GM21529 (cell line): Measurements from ENCODE around the gene ERAS.
"Not testable (repeated sequence)": the region's sequence is repeated elsewhere in the genome, so short reads cannot be mapped to it uniquely, and the experiment has no call there.

Source experiments
- ATAC-seq: cut with Tn5 transposase; IDR thresholded peaks from one replicate; pipeline ENCODE4 v1.9.1; 2021; ENCODE audit not compliant: unreplicated experiment

ERAS gene

GRCh38 chrX:48831136-48831908, 5.0 kb downstream of the ERAS start:
- no peak for ATAC-seq

DNA sequence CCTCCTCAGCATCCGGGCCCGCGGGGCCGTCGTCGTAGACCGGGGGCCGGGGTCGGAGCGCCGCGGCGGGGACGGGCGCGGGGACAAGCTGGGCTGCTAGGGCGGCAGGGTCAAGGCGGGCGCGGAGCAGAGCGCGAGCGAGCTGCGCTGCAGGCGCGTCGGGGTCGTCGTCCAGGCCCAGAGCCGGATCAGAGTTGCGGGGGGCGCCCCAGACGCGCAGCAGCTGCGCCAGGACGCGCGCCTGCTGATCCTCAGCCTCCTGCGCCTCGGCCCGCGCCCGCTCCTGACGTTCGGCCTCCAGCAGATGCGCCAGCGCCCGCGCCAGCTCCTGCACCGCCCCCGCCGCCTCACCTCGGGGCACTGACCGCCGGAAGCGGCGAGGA, 5.6 kb downstream of the ERAS start:
- no peak for ATAC-seq

DNA sequence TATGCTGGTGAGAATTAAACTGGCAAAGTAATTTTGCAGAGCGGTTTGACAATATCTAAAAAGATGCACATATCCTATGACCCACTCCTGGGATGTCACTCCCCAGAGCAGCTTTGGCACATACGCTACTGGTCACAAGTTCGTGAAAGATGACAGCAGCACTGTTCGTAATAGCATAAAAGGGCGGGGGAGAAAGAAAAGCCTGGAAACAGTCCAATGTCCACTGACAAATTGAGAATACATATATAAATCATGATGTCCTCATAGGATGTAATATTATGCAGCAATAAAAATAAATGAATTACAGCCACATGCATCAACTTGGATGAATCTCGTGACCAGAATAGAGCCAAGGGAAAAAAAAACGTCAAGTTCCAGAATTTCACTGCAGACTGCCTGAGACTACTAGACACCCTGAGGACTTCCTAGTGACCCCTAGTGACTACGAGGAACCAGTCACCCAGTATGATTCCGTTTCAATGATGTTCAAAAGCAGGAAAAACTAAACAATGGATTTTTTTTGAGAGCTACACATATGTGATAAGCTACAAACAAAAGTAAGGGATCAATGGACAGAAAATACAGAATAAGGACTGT, 7.3 kb downstream of the ERAS start:
- no peak for ATAC-seq

DNA sequence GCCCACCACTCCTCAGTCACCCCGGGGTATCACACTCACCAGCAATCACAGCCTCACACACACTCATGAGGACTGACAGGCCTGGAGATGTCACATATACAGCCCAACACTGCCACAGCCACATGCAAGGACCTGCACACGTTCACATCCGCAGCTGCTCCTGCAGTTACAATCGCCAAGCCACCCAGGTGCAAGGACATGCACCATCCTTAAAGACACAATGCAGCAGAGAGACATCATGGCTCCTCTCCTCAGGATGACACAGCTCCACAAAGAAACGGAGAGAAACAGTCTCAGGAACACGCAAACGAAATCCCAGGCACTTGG, 8.0 kb downstream of the ERAS start:
- ATAC-seq, result no peak

DNA sequence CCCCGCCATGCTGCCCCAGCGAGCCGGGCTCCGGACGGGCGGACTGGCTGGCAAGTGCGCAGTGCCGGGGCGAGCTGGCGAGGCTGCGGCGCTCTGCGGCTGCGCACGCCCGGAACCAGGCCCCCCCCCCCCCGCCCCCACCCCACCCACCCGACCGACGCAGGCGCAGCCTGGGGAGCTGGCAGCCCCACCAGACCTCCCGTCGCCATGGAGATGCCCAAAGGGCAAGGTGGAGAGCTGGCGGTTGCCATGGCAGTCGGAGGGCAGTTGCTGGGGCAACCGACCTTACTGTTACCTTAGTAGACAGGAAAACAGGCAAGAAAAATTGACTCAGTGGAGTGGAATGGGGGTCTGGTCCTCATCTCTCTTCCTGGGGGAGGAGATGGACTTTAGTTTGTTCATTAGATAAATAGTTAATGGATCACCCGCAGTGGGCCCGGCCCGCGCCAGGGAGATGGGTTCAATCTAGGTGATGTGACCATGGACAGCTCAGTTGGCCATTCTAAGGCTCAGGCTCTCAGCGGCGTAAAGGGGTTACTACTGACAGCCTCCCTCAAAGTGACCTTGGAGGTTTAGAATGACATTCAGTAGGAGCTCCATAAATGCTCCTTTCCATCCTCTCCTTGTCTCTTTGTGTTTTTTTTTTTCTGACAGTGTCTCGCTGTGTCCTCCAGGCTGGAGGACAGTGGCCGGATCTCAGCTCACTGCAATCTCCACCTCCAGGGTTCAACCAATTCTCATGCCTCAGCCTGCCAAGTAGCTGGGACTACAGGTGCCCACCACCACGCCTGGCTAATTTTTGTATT, 9.4 kb downstream of the ERAS start, which contains the start of gene PCSK1N:
PCSK1N (minus strand) TSS at position 87 of the 806 bp plus-strand sequence; CDS start at position 9, 78 bp downstream.
- no peak for ATAC-seq

DNA sequence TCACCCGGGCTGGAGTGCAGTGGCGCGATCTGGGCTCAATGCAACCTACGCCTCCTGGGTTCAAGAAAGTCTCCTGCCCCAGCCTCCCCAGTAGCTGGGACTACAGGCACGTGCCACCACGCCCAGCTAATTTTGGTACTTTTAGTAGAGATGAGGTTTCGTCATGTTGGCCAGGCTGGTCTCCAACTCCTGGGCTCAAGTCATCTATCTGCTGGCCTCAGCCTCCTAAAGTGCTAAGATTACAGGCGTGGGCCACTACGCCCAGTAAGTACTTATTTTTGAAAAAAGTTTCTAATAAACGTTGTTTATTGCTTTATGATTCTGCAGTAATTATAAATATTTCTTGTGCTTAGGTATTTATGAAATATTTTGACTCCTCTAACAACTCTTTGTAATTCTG, 13.4 kb downstream of the ERAS start:
- no peak for ATAC-seq

GRCh38 chrX:48848847-48849246, 22.5 kb downstream of the ERAS start:
- no peak for ATAC-seq

GRCh38 chrX:48852857-48853256, 26.5 kb downstream of the ERAS start:
- no peak for ATAC-seq

- ATAC-seq, result not testable (repeated sequence)
Observed at GRCh38 chrX:48853494-48853893, 27.2 kb downstream of the ERAS start.

DNA sequence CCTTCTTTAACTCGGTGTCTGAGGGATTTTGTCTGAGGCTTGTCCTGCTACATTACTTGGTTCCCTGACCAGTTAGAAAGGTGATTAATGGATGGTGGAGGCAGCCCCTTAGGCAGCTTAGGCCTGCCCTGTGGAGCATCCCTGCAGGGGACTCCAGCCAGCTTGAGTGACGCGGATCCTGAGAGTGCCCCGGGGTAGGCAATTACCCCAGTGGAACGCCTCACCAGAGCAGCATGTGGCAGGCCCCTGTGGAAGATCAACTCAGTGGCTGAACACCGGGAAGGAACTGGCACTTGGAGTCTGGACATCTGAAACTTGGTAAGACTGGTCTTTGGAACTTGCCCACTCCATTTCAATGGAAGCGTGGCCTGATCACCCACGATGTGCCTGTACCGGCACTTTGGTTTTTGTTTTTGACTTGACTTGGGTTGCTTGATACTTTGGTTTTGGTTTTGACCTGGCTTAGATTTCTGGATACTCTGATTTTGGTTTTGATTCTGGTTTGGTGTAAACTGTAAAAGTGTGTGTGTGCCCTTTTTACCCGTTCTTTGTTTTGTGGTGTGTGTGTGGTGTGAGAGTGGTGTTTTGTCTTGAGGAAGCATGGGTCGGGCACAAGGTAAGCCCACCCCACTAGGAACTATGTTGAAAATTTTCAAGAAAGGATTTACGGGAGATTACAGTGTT, 27.9 kb downstream of the ERAS start:
- not testable (repeated sequence) for ATAC-seq

DNA sequence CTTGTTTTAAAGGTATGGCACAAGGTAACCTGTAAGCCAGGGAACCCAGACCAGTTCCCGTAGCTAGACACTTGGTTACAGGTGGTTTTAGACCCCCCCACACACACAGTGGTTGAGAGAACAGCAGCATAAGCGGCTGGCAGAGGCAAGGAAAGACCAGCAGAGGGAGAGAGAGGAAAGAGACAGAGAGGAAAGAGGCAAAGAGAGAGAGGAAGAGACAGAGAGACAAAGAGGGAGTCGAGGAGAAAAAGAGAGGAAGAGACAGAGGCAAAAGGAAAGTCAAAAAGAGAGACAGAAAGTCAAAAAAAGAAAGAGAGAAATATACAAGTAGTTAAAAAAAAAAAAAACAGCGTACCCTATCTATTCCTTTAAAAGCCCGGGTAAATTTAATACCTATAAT, 28.6 kb downstream of the ERAS start:
- ATAC-seq, result no peak

GRCh38 chrX:48864210-48864609, 37.9 kb downstream of the ERAS start:
- no peak for ATAC-seq

DNA sequence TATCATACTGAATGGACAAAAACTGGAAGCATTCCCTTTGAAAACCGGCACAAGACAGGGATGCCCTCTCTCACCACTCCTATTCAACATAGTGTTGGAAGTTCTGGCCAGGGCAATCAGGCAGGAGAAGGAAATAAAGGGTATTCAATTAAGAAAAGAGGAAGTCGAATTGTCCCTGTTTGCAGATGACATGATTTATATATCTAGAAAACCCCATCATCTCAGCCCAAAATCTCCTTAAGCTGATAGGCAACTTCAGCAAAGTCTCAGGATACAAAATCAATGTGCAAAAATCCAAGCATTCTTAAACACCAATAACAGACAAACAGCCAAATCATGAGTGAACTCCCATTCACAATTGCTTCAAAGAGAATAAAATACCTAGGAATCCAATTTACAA, 45.7 kb downstream of the ERAS start:
- not testable (repeated sequence) for ATAC-seq

- not testable (repeated sequence) for ATAC-seq
Observed at GRCh38 chrX:48876944-48877343, 50.6 kb downstream of the ERAS start.
